HCT116 (cell line): ENCODE measurements around the gene GLRX. TPM values are rescaled to one million over a fixed set of nuclear protein-coding genes. Genes with fewer than 3 reads are reported as not detected.

Experiments used
- ATAC-seq: fragments of 200-7000 bp; cut with Tn5 transposase; 2 replicates; pipeline ENCODE4 v1.9.1; 2020; ENCODE audit warnings: mild to moderate bottlenecking, moderate library complexity
- BruUV-seq: library from RNA; stranded (reverse); fragments of 400-500 nt; replicated peaks from 2 replicates; lab custom pipeline; 2021; lab: Mats Ljungman, UMichigan
- CTCF ChIA-PET: fragments of 300-600 bp; sonication (Branson Sonifier 250); formaldehyde crosslinking; loops from one replicate; lab custom pipeline; 2021; ENCODE audit warnings: antibody characterized with exemption; lab: Charles Lee
- POLR2A ChIA-PET: fragments of 300-600, 350-600 bp; sonication (Branson Sonifier 250); formaldehyde crosslinking; loops from one replicate; lab custom pipeline; 2021; ENCODE audit warnings: antibody characterized with exemption; lab: Charles Lee
- RAD21 ChIA-PET, 2 experiments: fragments of 300-600 bp; sonication (Branson Sonifier 250); formaldehyde crosslinking; loops; one replicate each; lab custom pipeline; 2023; ENCODE audit warnings: low total read pairs in 2 of 2; ENCODE audit not compliant: uncharacterized antibody in 2 of 2, unreplicated experiment in 2 of 2, low non-redundant PET in 1 of 2; lab: Charles Lee
- DNase-seq: peaks from one replicate; pipeline ENCODE4 v3.0.0-alpha.2; 2010; ENCODE audit warnings: low read depth, low spot score
- H2AFZ ChIP-seq: fragments of 200-600 bp; shearing (Covaris generic), sonication (generic); 2 replicates; pipeline ENCODE4 v1.6.1; 2017; ENCODE audit warnings: low read depth, mixed run types, mixed read lengths, antibody characterized with exemption, low read length; ENCODE audit not compliant: poor library complexity, severe bottlenecking
- H3K27ac ChIP-seq: 2 replicates; pipeline ENCODE4 v1.5.1; 2012; ENCODE audit warnings: low read depth, low read length
- H3K27me3 ChIP-seq: fragments of 200-600 bp; sonication (generic); 2 replicates; pipeline ENCODE4 v1.6.1; 2016; ENCODE audit warnings: mixed run types, low read length, mixed read lengths; ENCODE audit not compliant: insufficient read depth
- H3K36me3 ChIP-seq, 2 experiments: fragments of 200-500 bp in 1 of 2; fragments of 200-600 bp in 1 of 2; sonication (Bioruptor generic) in 1 of 2; sonication (generic) in 1 of 2; 2 replicates each; pipeline versions ENCODE4 v1.5.1 to v1.6.1; 2014 to 2016; ENCODE audit warnings: low read length in 2 of 2, inconsistent platforms in 1 of 2, mixed read lengths in 1 of 2, mixed run types in 1 of 2; ENCODE audit not compliant: insufficient read depth in 2 of 2, control insufficient read depth in 1 of 2
- H3K4me1 ChIP-seq, 2 experiments: fragments of 200-600 bp in 1 of 2; sonication (generic) in 1 of 2; 2 replicates each; pipeline versions ENCODE4 v1.5.1 to v1.6.1; 2012 to 2017; ENCODE audit warnings: low read length in 2 of 2, inconsistent platforms in 1 of 2, mild to moderate bottlenecking in 1 of 2, mixed read lengths in 1 of 2, mixed run types in 1 of 2, moderate library complexity in 1 of 2; ENCODE audit not compliant: insufficient read depth in 2 of 2, control insufficient read depth in 1 of 2
- H3K4me2 ChIP-seq: fragments of 200-600 bp; sonication (generic); 2 replicates; pipeline ENCODE4 v1.6.1; 2017; ENCODE audit warnings: mixed run types, low read length, mixed read lengths
- H3K4me3 ChIP-seq, 2 experiments: fragments of 200-600 bp in 1 of 2; sonication (generic) in 1 of 2; replicated peaks in 1 of 2; 2 replicates each; pipeline ENCODE4 v1.5.1; 2011 to 2016; ENCODE audit warnings: low read length in 2 of 2, control low read depth in 1 of 2, low read depth in 1 of 2, mild to moderate bottlenecking in 1 of 2, mixed read lengths in 1 of 2, mixed run types in 1 of 2
- H3K79me2 ChIP-seq: fragments of 200-600 bp; sonication (generic); 2 replicates; pipeline ENCODE4 v1.6.1; 2017; ENCODE audit warnings: mild to moderate bottlenecking, mixed run types, low read length, moderate library complexity, mixed read lengths; ENCODE audit not compliant: insufficient read depth
- H3K9ac ChIP-seq: fragments of 200-600 bp; sonication (generic); 2 replicates; pipeline ENCODE4 v1.6.1; 2016; ENCODE audit warnings: low read length, mixed read lengths
- H3K9me2 ChIP-seq: fragments of 200-600 bp; sonication (generic), shearing (Covaris generic); 2 replicates; pipeline ENCODE4 v1.6.1; 2017; ENCODE audit warnings: mixed run types, mild to moderate bottlenecking, moderate library complexity; ENCODE audit not compliant: insufficient read depth
- H3K9me3 ChIP-seq, 2 experiments: fragments of 200-500 bp in 1 of 2; fragments of 200-600 bp in 1 of 2; sonication (Bioruptor generic) in 1 of 2; sonication (generic) in 1 of 2; 2 replicates each; pipeline ENCODE4 v1.6.1; 2014 to 2017; ENCODE audit warnings: low read length in 2 of 2, mixed read lengths in 2 of 2, inconsistent platforms in 1 of 2, low read depth in 1 of 2, mild to moderate bottlenecking in 1 of 2, mixed run types in 1 of 2, moderate library complexity in 1 of 2; ENCODE audit not compliant: control insufficient read depth in 1 of 2, insufficient read depth in 1 of 2
- H4K20me1 ChIP-seq: fragments of 200-600 bp; sonication (generic), shearing (Covaris generic); 2 replicates; pipeline ENCODE4 v1.6.1; 2017; ENCODE audit warnings: mixed run types, mild to moderate bottlenecking, moderate library complexity; ENCODE audit not compliant: insufficient read depth
- CEBPB ChIP-seq: IDR thresholded peaks from 2 replicates; pipeline ENCODE4 v1.6.1; 2012; ENCODE audit warnings: low read depth
- FOSL1 ChIP-seq: IDR thresholded peaks from 2 replicates; pipeline ENCODE4 v1.6.1; 2012; ENCODE audit warnings: low read depth
- POLR2AphosphoS5 ChIP-seq: IDR thresholded peaks from 2 replicates; pipeline ENCODE4 v1.6.1; 2011; ENCODE audit warnings: mild to moderate bottlenecking, low read depth, low read length, moderate library complexity
- RAD21 ChIP-seq: IDR thresholded peaks from 2 replicates; pipeline ENCODE4 v1.6.1; 2012; ENCODE audit warnings: low read depth, mild to moderate bottlenecking
- intact Hi-C: fragments of 100-400 bp; cut with micrococcal nuclease; formaldehyde crosslinking; loops from 2 replicates; pipeline ENCODE4 v1.10.0; 2022
- total RNA-seq: library from RNA; stranded (reverse); gene quantifications from one replicate; pipeline ENCODE4 v1.2.1, GENCODE V29; 2021; ENCODE audit not compliant: unreplicated experiment

GLRX gene
- total RNA-seq, 1 experiment from 2014 or later: 29.3 TPM

DNA sequence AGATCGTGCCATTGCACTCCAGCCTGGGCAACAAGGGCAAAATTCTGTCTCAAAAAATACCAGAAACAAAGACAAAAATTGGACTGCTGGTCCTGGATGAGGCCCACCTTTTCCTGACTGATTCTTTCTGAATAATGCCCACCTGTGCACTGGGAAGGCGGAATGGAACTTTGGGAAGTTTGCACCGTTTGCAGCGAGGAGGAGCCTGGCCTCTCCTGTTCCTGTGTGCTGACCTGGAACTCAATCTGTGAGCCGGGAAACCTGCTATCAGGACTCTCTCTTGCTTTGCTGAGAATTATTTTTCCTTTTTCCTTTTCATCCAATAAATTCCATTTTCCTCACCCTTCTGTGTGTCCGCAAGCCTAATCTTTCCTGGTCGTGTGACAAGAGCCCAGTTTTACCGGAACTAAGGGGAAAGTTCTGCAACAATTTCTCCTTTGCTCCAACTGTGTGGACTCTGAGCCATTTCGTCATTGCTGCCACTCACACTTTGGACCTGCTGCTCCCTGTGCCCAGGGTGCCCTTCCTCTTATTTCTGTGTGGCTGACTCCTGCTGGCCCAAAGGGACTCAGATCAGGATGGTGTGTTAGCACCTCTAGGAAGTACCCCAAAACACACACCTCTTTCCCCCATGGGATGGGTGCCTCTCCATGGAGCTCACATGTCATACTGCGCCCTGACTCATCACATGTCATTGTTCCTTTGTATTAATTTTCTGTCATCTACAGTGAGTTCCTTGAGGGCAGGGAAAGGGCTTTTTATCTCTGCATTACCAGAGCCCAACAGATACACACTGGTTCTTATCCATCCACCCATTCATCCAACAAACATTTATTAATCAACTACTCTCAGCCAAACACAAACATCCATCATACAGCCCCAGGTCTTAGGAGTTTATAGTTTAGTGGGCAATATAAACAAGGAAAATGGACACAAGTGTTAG is 4.7 kb upstream of the GLRX start:
- Histone ChIP-seq H4K20me1 (no peaks in the 10 kb centered on the region), H2AFZ (no peak overlapping the region), H3K4me3 (no peak overlapping the region), H3K4me1 (peaks cover 19 to 26% of the 10 kb centered on the region in 2 experiments), H3K27me3 (no peaks in the 10 kb centered on the region), H3K4me2 (no peak overlapping the region), H3K27ac (no peak overlapping the region), H3K36me3 (no peaks in the 10 kb centered on the region), H3K9ac (no peak overlapping the region), H3K9me2 (no peaks in the 10 kb centered on the region), H3K79me2 (no peaks in the 10 kb centered on the region), H3K9me3 (no peaks in the 10 kb centered on the region)
- BruUV-seq: no TSS peak
- DNase-seq (no peak), ATAC-seq (no peak)
- intact Hi-C loops: no loop called here
- ChIA-PET CTCF (interaction anchor here (1.4 kb wide), 1 partner anchor 46 kb away, joined by 5 read pairs; no protein-coding TSS in a partner anchor), POLR2A (no interaction called here), RAD21 (no interaction called here)
- TF ChIP-seq RAD21: no peak
- no peak for TF ChIP-seq FOSL1
- TF ChIP-seq POLR2AphosphoS5: no peak

DNA sequence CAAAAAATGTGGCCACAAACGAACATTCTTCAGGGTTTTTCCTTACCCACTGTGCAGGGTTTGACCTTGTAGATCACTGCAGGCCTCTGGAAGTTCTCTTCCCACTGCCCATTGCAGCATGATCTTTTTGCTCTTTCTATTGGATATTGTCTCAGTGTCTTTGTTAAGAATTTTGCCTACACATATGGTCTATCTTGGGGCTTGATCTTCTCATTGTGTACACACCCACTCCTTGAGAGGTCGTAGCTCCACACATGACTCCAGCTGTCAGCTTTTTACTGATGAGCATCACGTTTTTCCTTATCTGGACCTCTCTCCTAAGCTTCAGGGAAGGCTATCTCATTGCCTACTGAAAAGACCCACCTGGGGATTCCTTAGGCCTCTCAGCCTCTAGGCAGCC is 3.0 kb upstream of the GLRX start:
- H3K27me3 ChIP-seq: no peaks in the 10 kb centered on the region
- no peaks in the 10 kb centered on the region for H3K9me2 ChIP-seq
- H3K4me2 ChIP-seq: no peak overlapping the region
- no peaks in the 10 kb centered on the region for H3K79me2 ChIP-seq
- H4K20me1 ChIP-seq: no peaks in the 10 kb centered on the region
- H3K36me3 ChIP-seq: no peaks in the 10 kb centered on the region; a peak in 1 of 4 replicates
- intact Hi-C loops: no loop called here
- ChIA-PET RAD21 (interaction anchor here in 1 of 2 experiments (0.7 kb wide), 1 partner anchor 90 kb away, joined by 5 read pairs; no protein-coding TSS in a partner anchor), CTCF (no interaction called here), POLR2A (interaction anchor here (1.2 kb wide), 1 partner anchor 9 kb away, joined by 3 read pairs; no protein-coding TSS in a partner anchor)
- ATAC-seq (no peak), DNase-seq (no peak)
- H3K9ac ChIP-seq: no peak overlapping the region
- no peaks in the 10 kb centered on the region for H3K9me3 ChIP-seq
- BruUV-seq: no TSS peak
- H3K4me3 ChIP-seq: no peak overlapping the region
- no peak overlapping the region for H2AFZ ChIP-seq
- H3K4me1 ChIP-seq: peaks cover 25 to 36% of the 10 kb centered on the region in 2 experiments
- no peak overlapping the region for H3K27ac ChIP-seq
- TF ChIP-seq CEBPB: no peak
- TF ChIP-seq, all 23 proteins: peak for 0
